SH-SY5Y (cell line): ENCODE results near the gene LPAR3.

Source experiments
- GATA2 ChIP-seq: IDR thresholded peaks from 2 replicates; pipeline ENCODE4 v1.6.1; 2011; ENCODE audit warnings: mild to moderate bottlenecking, low read depth, low read length
- GATA3 ChIP-seq: IDR thresholded peaks from 2 replicates; pipeline ENCODE4 v1.6.1; 2011; ENCODE audit warnings: low read depth, mild to moderate bottlenecking, low read length, moderate library complexity

DNA sequence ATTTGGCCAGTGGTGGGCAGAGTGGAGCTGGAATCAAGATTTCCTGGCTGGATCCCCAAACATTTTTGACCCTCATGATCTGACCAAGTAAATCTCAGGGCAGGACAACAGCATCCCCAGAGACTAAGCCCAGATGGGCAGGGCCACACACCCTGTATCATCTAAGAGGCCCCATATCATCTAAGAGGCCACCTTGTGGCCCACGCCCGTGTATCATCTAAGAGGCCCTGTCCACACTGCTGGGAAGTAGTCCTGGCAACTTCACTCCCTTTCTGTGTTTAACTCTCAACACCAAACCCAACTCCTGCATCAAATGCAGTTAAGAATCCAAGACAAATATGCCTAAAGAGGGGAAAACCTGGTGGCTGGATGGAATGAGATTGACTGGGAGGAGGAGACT is 121.1 kb downstream of the LPAR3 start:
- TF ChIP-seq GATA2 (no peak), GATA3 (no peak)
